Panc1 (cell line): ENCODE data around the gene CCDC77.

ENCODE experiments used
- TCF7L2 ChIP-seq: IDR thresholded peaks from 2 replicates; pipeline ENCODE4 v1.6.1; 2011; ENCODE audit warnings: mild to moderate bottlenecking, low read depth, low read length, inconsistent platforms
- TF ChIP-seq, protein P1 (sequence below): fragments of 450-650 bp; IDR thresholded peaks from 2 replicates; pipeline ENCODE4 v1.5.1; 2017; ENCODE audit warnings: mild to moderate bottlenecking
- TF ChIP-seq, protein P2 (sequence below), 2 experiments: IDR thresholded peaks; 2 replicates each; pipeline ENCODE4 v1.6.1; 2011 to 2012; ENCODE audit warnings: low read depth in 2 of 2, control low read depth in 1 of 2, low read length in 1 of 2, mild to moderate bottlenecking in 1 of 2, moderate library complexity in 1 of 2; ENCODE audit not compliant: insufficient read depth in 1 of 2

DNA sequence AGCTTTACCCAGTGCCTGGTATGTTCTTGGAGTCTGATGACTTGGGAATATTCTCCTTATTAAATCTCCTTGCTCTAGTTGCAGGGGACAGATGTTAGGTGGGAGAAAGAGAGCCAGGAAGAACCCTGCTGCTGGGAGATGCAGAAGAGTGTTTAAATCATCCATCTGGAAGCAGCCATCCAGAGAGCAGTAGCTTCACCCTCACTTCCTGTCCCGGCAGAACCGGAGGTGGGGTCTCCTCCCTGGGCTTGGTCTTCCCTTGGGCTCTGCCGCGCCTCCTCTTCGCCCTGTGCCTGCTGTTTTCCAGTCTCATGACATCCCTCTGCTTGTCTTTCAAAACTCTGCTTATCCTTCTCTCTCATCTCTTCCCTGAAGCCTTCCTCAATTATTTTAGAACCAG is 73.8 kb downstream of the CCDC77 start:
- TF ChIP-seq, protein P1, sequence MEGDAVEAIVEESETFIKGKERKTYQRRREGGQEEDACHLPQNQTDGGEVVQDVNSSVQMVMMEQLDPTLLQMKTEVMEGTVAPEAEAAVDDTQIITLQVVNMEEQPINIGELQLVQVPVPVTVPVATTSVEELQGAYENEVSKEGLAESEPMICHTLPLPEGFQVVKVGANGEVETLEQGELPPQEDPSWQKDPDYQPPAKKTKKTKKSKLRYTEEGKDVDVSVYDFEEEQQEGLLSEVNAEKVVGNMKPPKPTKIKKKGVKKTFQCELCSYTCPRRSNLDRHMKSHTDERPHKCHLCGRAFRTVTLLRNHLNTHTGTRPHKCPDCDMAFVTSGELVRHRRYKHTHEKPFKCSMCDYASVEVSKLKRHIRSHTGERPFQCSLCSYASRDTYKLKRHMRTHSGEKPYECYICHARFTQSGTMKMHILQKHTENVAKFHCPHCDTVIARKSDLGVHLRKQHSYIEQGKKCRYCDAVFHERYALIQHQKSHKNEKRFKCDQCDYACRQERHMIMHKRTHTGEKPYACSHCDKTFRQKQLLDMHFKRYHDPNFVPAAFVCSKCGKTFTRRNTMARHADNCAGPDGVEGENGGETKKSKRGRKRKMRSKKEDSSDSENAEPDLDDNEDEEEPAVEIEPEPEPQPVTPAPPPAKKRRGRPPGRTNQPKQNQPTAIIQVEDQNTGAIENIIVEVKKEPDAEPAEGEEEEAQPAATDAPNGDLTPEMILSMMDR = no peak
- TF ChIP-seq, protein P2, sequence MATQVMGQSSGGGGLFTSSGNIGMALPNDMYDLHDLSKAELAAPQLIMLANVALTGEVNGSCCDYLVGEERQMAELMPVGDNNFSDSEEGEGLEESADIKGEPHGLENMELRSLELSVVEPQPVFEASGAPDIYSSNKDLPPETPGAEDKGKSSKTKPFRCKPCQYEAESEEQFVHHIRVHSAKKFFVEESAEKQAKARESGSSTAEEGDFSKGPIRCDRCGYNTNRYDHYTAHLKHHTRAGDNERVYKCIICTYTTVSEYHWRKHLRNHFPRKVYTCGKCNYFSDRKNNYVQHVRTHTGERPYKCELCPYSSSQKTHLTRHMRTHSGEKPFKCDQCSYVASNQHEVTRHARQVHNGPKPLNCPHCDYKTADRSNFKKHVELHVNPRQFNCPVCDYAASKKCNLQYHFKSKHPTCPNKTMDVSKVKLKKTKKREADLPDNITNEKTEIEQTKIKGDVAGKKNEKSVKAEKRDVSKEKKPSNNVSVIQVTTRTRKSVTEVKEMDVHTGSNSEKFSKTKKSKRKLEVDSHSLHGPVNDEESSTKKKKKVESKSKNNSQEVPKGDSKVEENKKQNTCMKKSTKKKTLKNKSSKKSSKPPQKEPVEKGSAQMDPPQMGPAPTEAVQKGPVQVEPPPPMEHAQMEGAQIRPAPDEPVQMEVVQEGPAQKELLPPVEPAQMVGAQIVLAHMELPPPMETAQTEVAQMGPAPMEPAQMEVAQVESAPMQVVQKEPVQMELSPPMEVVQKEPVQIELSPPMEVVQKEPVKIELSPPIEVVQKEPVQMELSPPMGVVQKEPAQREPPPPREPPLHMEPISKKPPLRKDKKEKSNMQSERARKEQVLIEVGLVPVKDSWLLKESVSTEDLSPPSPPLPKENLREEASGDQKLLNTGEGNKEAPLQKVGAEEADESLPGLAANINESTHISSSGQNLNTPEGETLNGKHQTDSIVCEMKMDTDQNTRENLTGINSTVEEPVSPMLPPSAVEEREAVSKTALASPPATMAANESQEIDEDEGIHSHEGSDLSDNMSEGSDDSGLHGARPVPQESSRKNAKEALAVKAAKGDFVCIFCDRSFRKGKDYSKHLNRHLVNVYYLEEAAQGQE (IDR thresholded peaks at IDR 0.05; ENCODE audit: insufficient read depth in 1 of 2, low read depth in 2 of 2, low read length in 1 of 2) = no peak
- TF ChIP-seq TCF7L2 = no peak
